GM12865 (cell line): Measurements from ENCODE around the gene RNF225.

ENCODE experiments used
- DNase-seq: peaks from one replicate; pipeline ENCODE4 v3.0.0; 2010; ENCODE audit warnings: low read depth
- H3K4me3 ChIP-seq: 2 replicates; pipeline ENCODE4 v1.5.1; 2011; ENCODE audit warnings: mild to moderate bottlenecking, low read depth, low read length, control low read depth
- TF ChIP-seq, protein P1 (sequence below): IDR thresholded peaks from 2 replicates; pipeline ENCODE4 v1.5.1; 2011; ENCODE audit warnings: low read length, control low read depth, low read depth, inconsistent platforms; ENCODE audit not compliant: insufficient read depth; ENCODE audit errors: missing control alignments

Gene RNF225

DNA sequence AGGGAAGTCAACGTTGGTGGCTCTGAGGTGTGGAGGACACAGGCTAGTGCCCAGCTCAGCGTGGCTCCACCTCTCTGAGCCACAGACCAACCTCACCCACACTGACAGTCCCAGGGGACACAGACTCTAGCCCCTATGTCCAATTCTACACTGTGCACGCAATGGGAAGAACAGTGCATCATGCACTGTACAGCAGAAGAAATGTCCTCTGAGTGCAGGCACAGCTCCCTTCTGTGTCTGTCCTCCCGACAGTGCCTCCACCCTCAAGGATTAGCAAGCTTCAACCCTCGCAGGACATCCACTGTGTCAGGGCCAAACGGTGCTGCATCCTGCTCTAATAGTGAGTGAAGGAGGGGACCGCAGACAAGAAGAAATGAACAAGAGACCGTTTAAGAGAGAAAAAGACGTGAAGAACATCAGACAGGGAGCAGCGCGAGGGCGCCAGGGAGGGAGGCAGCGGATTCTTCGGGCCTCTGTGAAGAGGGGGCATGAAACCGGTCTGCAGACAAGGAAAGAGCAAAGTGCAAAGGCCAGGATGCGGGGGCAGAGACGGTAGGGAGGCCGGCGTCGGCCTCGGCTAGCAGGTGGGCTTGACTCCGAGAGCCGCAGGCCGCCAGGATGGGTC, 15.3 kb upstream of the RNF225 start:
- peak; percentile 40 for DNase-seq
- TF ChIP-seq, protein P1, sequence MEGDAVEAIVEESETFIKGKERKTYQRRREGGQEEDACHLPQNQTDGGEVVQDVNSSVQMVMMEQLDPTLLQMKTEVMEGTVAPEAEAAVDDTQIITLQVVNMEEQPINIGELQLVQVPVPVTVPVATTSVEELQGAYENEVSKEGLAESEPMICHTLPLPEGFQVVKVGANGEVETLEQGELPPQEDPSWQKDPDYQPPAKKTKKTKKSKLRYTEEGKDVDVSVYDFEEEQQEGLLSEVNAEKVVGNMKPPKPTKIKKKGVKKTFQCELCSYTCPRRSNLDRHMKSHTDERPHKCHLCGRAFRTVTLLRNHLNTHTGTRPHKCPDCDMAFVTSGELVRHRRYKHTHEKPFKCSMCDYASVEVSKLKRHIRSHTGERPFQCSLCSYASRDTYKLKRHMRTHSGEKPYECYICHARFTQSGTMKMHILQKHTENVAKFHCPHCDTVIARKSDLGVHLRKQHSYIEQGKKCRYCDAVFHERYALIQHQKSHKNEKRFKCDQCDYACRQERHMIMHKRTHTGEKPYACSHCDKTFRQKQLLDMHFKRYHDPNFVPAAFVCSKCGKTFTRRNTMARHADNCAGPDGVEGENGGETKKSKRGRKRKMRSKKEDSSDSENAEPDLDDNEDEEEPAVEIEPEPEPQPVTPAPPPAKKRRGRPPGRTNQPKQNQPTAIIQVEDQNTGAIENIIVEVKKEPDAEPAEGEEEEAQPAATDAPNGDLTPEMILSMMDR, result no peak

DNA sequence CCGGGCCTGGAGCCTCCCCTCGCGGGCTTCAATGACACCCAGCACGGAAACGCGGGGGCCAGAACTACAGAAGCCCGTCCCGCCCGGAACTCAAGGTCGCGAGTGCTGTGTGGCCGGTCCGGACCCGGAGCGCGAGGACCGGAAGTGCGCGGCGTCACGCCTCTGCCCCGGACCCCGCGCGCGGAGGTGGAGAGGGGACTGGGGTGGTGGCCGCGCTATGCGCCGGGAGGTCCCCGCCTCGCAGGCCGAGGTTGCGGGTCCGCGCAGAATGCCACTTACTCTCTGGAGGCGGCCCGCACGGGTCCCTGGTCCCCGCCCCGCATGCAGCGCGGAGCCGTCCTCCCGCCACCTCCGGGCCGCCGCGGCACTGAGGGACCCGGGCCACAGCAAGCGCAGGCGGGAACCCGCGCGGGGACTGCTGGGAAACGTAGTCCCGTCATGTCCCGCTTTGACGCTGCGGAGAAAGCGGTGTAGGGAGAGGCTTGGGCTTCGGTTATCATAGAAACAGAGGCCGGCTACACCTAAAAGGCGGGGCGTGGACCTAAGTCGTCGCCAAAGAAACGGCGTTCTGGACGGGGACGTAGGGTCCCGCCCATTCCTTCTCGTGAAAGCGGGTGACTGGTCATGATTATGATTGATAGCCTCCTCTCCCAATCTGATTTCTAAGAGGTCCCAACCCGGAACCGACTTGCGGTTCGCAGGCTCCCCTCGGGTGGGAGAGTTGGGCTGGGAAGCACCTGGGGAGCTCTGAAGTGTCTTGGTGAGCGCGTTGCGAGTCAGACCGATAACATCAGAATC, 14.6 kb upstream of the RNF225 start, which contains the start of gene ZNF837:
Gene ZNF837, minus strand, starts transcription at position 369 of the 798 bp plus-strand sequence. CDS start 11,698 bp downstream, outside the sequence.
- DNase-seq, result peak; percentile 100
- peak within 1 kb of the TSS; percentile 84 for H3K4me3 ChIP-seq
- TF ChIP-seq, protein P1, result peak; percentile 2

More for the DNA sequence above, 15.3 kb upstream of the RNF225 start:
- H3K4me3 ChIP-seq, result peak overlapping the region; percentile 84

DNA sequence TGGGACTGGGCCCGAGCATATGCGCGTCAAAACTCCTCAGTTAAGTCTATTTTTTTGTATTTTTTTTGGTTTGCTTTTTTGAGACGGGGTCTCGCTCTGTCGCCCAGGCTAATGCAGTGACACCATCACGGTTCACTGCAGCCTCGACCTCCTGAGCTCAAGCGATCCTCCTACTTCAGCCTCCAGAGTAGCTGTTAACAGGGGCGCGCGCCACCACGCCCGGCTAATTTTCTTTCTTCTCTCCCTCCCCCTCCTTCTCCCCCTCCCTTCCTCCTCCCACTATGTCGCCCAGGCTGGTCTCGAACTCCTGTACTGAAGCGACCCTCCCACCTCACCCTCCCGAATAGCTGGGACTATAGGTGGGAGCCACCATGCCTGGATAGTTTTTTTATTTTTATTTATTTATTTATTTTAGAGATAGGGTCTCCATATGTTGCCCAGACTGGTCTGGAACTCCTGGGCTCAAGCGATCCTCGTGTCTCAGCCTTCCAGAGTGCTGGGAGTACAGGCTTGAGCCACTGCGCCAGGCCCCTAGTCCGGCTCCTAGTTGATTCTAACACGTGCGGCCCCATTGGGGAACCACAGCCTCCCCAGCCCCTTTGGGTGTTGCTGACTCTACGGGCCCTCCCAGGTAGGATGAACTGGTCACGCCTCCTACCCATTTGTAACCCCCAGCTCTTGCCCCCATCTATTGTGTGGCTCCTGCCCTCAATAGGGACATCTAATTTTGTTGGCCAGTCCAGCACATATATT, 13.8 kb upstream of the RNF225 start:
- peak overlapping the region; percentile 77 for H3K4me3 ChIP-seq
- TF ChIP-seq, protein P1, result no peak
- DNase-seq, result no peak

DNA sequence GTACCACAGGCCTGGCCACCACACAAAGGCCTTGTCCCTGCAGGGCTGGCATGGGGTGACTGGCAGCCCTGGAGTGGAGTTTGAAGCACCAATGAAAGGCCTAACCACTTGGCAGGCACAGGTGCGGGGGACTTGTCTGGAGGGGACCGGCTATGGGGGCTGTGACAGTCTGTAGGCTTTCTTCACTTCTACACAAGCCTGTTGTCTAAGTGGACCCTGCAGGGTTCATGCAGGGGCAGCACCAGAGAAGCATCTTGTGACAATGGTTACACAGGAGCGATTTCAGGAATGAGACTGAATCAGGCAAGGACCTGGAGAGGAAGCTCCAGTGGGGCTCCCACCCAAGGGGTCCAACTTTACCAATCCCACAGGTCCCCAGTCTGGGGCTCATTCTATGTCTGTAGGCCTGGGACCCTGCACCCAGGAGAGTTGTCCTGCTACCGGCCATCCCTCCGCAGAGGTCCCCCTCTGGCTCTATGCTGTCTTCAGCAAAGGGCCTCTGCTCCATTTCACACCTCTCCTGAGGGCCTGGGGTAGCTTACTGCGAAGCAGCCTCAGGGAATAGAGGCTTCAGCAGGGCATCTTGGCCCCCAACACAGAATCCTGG, 12.4 kb upstream of the RNF225 start:
- DNase-seq, result no peak
- TF ChIP-seq, protein P1, result no peak
- H3K4me3 ChIP-seq, result no peak overlapping the region

DNA sequence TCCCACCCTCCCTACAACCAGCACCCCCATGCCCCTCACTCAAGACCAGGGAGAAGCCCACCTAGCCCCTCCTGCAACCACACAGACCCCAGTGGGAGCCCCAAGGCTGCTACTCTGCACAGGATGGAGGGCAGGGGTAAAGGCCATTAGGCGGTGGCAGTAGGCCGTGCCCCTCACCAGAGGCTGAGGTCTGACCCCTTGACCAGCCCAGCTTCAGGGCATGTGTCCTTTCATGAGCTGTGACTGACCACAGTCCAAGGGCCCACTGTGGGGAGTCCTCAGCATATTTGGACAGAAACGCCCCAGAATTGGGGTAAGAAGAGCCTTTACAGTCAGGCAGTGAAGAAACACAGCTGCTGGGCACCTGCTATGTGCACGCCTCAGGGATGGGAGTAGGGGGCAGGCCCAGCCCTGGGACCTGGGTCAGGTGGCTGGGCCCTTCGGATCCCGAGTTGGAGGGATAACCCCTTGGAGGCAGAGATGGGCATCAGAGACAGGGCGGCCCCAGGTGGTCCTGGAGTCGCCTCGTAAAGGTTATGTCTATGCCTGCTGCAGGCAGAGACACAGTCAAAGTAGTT, 10.1 kb upstream of the RNF225 start:
- TF ChIP-seq, protein P1, result no peak
- DNase-seq, result no peak
- H3K4me3 ChIP-seq, result peak overlapping the region; percentile 88

DNA sequence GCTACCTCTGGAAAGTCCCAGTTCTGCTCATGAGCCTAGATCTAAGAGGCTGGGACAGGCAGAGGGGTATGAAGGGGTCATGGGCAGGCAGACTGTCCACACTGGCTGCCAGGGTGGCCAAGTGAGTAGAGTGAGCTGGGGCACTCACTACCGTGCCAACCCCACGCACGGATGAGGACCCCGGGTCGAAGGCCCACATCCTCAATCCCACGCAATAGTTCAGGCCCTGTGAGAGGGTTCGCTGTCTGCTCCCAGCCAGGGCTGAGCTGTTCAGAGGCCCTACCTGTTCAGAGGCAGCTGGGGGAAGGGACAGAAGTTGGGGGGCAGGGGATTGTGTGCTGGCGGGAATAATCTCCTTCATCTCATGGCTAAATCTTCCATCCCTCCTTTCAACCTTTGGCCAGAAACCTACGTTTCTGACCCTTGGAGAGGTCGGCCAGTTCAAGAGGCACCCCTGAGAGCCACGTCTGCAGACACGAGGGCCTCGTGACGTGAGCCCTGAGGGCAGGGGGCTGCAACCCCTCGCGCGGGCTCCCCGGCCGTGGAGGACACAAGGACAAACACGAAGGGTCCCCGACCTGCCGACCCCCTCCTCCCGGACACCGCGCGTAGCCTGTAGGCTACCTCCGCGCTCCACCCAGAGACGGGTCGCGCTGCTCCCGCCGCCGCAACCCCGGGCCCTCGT, 9.4 kb upstream of the RNF225 start:
- peak; percentile 68 for DNase-seq
- peak overlapping the region; percentile 88 for H3K4me3 ChIP-seq
- TF ChIP-seq, protein P1, result no peak
